Esophagus muscularis mucosa (tissue), 4 donors: Measurements from ENCODE around the gene EME1.
A peak's percentile ranks its signal among the peaks of the same experiment; 100 is the strongest.

Source experiments
- CTCF ChIP-seq, 3 experiments: fragments of 200-600 bp in 2 of 3; fragments of 450-650 bp in 1 of 3; sonication (generic) in 2 of 3; IDR thresholded peaks; one replicate each; pipeline ENCODE4 v1.5.1; 2017 to 2019; ENCODE audit warnings: antibody characterized with exemption in 3 of 3, mild to moderate bottlenecking in 2 of 3, moderate library complexity in 1 of 3
- EP300 ChIP-seq: sonication (generic); formaldehyde crosslinking; IDR thresholded peaks from one replicate; pipeline ENCODE4 v1.6.1; 2017; ENCODE audit warnings: antibody characterized with exemption
- POLR2AphosphoS5 ChIP-seq, 2 donors: sonication (generic); formaldehyde crosslinking; IDR thresholded peaks; one replicate each; pipeline ENCODE4 v1.6.1; 2017; ENCODE audit warnings: antibody characterized with exemption in 2 of 2

GRCh38 chr17:50425682-50426471 is 52.8 kb downstream of the EME1 start, which contains the start of gene ACSF2:
- TF ChIP-seq EP300 (no peak), CTCF (IDR thresholded peaks at IDR 0.05) (peak in 1 of 3 experiments; percentile 7), POLR2AphosphoS5 (IDR thresholded peaks at IDR 0.05) (peak; percentile 53 to 66)
